NCI-H2029 (cell line): ENCODE data around the gene FADS2.
"Not testable (repeated sequence)": the region's sequence is repeated elsewhere in the genome, so short reads cannot be mapped to it uniquely, and the experiment has no call there.

Experiments
- DNase-seq: peaks from one replicate; lab custom pipeline; 2025; lab: John Stamatoyannopoulos, UW

FADS2 gene

GRCh38 chr11:61869429-61869707 lies 41.3 kb downstream of the FADS2 start:
- DNase-seq = no peak

GRCh38 chr11:61869708-61870451 lies 41.8 kb downstream of the FADS2 start:
- DNase-seq = no peak

GRCh38 chr11:61870541-61871031 lies 42.5 kb downstream of the FADS2 start:
- DNase-seq = no peak

GRCh38 chr11:61871158-61871597 lies 43.1 kb downstream of the FADS2 start:
- DNase-seq = no peak

GRCh38 chr11:61872935-61873565 lies 45.0 kb downstream of the FADS2 start:
- no peak for DNase-seq

- no peak for DNase-seq
Observed at GRCh38 chr11:61873588-61874376, 45.7 kb downstream of the FADS2 start.

- no peak for DNase-seq
Observed at GRCh38 chr11:61874377-61874809, 46.3 kb downstream of the FADS2 start.

- DNase-seq = no peak
Observed at GRCh38 chr11:61874853-61875252, 46.8 kb downstream of the FADS2 start.

GRCh38 chr11:61875698-61876097 lies 47.6 kb downstream of the FADS2 start:
- no peak for DNase-seq

- no peak for DNase-seq
Observed at GRCh38 chr11:61879152-61879551, 51.1 kb downstream of the FADS2 start.

GRCh38 chr11:61880031-61880430 lies 51.9 kb downstream of the FADS2 start:
- DNase-seq = no peak

GRCh38 chr11:61880454-61880853 lies 52.4 kb downstream of the FADS2 start:
- DNase-seq = no peak

- DNase-seq = no peak
Observed at GRCh38 chr11:61881397-61881796, 53.3 kb downstream of the FADS2 start.

- DNase-seq = not testable (repeated sequence)
Observed at GRCh38 chr11:61882267-61882666, 54.2 kb downstream of the FADS2 start.

- DNase-seq = no peak
Observed at GRCh38 chr11:61882879-61883278, 54.8 kb downstream of the FADS2 start.

GRCh38 chr11:61883327-61883726 lies 55.2 kb downstream of the FADS2 start:
- no peak for DNase-seq

GRCh38 chr11:61883947-61884346 lies 55.8 kb downstream of the FADS2 start:
- DNase-seq = no peak

- no peak for DNase-seq
Observed at GRCh38 chr11:61885166-61885778, 57.2 kb downstream of the FADS2 start.

GRCh38 chr11:61885784-61886580 lies 57.9 kb downstream of the FADS2 start:
- no peak for DNase-seq

- DNase-seq = no peak
Observed at GRCh38 chr11:61886643-61887042, 58.5 kb downstream of the FADS2 start.

- no peak for DNase-seq
Observed at GRCh38 chr11:61887839-61888494, 59.9 kb downstream of the FADS2 start.
